ENCODE results near the gene TF.
"Not testable (repeated sequence)": the region's sequence is repeated elsewhere in the genome, so short reads cannot be mapped to it uniquely, and the experiment has no call there.

TF gene

GRCh38 chr3:133745981-133746711 is at the start of gene TF:
Gene TF, plus strand, starts transcription at chr3:133746393. Its CDS starts 48 bp downstream, at chr3:133746441.
- DNase-seq: no peak

- no peak for DNase-seq
These were observed 48.2 kb upstream of the TF start for GRCh38 chr3:133697960-133698359.

GRCh38 chr3:133699467-133699866 is 46.7 kb upstream of the TF start:
- DNase-seq: no peak

GRCh38 chr3:133699903-133700302 is 46.3 kb upstream of the TF start:
- no peak for DNase-seq

DNA sequence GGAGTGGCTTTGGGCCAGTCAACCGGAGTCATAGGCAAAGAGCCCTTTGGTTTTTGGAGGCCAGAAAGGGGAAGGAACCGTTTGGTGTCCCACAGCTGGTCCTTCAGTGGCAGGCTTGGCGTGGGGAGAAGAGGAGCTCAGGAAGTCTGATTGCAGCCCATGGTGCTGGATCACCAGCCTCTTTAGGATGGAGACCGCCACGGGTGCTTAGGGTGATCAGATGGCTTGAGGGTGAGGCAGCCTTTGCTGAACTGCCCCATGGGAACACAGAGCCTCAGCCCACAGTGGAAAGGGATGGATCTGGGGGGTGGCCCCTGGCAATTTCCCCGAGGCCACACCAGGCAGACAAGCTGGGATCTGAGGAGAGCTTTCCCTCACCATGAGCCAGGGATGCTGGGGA is 45.8 kb upstream of the TF start:
- DNase-seq: no peak

DNA sequence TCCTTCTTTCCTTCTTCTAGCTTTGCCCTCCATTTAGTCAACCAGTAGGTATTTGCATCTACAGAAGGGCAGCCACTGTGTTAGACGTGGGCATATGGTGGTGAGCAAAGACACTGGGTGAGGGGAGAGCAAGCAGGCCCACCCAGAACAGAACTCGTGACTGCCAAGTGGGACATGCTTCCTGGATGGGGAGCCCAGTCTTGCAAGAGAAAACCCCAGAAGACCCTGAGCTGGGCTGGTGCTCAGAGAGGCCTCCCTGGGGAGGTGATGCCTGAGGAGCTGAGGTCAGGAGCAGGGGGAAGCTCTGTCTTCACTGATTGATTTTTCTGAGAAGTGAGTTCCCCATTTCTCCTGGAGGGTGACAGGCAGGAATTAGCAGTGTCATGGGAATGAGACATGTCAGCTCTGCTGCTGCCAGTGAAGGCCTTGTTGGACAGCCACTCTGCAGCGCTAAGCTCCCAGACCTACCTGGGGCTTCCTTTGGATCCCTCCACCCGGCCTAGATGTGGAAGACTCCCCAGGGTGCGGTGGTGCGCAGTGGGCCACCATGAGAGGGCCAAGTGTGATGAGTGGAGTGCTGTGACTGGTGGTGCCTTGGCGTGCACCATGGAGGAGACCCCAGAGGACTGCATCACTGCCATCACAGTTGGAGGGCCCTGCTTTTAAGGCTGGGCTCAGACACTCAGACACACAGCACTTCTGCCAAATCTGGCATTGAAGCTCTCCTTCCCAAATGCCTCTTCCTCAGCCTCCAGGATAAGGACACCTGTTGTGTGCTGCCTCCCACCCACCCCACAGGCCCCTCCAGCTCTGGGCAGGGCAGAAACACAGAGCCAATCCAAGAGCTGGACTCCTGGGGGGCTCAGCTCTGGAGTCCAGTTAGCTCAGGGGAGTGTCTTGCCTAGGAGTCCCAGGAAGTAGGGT is 44.5 kb upstream of the TF start:
- no peak for DNase-seq

DNA sequence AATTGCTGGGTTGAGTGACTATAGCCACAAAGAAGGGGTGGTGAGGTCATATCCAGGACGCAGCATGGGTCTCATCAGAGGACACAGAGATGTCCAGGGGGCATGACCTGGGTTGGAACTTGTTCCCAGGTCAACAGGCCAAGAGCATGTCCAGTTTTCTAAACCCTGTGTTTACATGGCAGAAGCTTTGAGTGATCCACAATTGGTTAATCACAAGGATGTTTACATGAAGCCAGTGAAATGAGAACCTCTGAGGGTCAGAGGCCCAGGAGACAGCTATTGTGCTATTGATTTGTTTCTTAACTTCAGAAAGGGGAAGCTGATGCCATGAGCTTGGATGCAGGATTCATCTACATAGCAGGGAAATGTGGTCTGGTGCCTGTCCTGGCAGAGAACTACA is 42.3 kb upstream of the TF start:
- DNase-seq: no peak

DNA sequence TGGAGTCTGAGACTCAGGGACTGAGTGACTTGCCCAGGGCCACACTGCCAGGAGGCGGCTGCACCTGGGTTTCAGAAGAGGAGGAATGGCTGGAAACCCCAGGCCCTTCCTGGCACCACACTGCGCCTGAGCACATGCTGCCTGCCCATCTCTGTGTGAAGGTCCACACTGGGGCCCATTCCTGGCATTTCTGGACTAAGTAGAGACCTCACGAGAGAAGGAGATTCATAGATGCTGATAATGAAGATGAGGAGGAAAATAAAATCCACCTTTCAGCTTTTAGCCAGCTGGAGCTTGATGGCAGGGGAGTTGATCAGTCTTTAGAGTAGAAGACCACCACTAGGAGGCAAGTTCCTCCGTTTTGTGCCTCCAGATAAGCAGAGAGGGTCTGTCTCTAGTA is 40.2 kb upstream of the TF start:
- no peak for DNase-seq

DNA sequence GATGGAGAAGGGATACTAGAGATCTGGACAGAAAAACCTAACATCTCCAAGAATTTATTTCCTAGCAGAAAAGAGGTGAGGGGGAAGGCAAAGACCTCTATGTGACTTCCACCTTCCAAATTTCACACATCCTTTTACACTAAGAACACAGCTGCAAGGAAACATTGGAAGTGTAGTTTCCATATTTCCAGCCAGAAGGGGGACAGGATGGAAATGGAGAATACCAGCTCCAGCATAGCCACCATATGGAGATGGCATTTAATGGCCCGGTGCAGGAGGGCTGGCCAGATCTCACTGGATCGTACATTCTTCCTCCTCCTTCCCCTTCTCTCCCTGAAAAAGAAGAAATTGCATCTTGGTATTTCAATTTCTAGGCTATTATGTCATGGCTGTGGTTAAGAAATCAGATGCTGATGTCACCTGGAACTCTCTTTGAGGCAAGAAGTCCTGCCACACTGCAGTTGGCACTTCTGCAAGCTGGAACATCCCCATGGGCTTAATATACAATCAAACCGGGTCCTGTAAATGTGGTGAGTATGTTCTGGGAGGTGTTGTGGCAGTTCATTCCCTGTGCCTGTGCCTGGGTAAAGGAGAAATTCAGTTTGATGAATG is 36.9 kb upstream of the TF start:
- DNase-seq: no peak

DNA sequence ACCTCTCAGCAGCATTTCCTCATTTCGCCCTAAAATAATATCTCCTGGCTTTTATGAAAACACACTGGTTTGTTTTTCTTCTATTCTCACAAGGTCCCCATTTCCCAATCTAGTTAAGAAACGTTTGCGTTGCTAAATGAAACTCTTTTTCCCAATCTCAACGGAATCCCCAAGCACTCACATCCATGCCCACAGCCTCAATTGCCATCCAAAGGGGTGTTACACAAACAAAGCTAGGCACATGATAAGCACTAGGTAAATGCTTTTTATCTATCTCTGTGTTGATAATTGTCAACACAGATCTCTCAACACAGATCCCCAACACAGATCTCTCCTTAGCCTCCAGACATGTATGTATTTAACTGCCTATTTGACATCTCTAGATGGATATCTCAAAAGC is 35.2 kb upstream of the TF start:
- DNase-seq: no peak

GRCh38 chr3:133712017-133712416 is 34.2 kb upstream of the TF start:
- DNase-seq: no peak

- DNase-seq: no peak
These were observed 32.8 kb upstream of the TF start for GRCh38 chr3:133713347-133713746.

DNA sequence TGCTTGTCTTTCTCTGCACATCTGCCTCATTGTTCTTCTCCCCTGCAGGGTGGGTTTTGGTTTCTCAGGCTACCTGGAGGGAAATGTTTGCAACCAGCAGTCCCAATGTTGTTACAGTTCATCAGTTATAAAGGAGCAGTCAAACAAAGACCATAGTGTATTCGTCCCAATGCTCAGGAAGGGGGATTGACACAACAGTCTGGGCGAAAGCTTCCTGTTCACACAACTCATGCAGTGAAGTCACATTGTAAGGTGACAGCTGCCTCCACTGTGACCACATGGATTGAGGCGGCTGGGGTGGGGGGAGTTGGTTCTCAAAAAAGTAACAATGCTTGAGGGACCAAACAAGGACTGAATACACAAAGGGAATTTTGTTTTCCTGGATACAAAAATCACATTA is 28.8 kb upstream of the TF start:
- no peak for DNase-seq

DNA sequence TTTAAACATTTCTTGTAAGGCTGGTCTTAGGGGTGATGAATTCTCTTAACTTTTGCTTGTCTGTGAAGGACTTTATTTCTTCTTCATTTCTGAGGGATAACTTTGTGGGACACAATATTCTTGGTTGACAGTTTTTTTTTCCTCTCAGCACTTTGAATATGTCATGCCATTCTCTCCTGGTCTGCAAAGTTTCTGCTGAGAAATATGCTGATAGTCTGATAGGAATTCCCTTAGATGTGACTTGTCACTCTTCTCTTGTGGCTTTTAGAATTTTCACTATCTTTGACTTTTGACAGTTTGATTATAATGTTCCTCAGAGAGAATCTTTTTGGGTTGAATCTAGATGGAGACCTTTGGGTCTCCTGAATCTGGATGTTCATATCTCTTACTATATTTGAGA is 23.3 kb upstream of the TF start:
- DNase-seq: no peak

DNA sequence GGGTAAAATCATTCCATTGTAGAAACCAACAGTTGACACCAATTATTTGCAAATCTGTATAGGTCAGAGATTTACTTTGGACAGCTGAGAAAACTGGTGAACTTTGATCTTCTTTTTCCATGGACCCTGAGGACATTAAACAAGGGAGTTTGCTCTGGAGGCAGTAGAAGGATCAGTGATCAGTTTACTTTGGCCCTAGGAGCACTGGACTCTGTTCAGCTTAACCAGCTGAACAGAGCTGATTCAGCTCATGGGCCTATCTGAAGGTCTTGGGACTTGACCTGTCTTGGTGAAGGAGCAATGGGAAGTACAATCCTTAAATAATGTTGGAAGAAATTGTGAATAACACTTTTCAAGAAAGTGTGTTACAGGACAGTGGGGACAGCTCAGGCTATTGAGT is 15.2 kb upstream of the TF start:
- no peak for DNase-seq

DNA sequence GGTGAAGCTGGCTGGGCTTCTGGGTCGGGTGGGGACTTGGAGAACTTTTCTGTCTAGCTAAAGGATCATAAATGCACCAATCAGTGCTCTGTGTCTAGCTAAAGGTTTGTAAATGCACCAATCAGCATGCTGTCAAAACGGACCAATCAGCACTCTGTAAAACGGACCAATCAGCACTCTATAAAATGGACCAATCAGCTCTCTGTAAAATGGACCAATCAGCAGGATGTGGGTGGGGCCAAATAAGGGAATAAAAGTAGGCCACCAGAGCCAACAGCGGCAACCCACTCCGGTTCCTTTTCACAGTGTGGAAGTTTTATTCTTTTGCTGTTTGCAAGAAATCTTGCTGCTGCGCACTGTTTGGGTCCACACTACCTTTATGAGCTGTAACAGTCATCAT is 14.0 kb upstream of the TF start:
- not testable (repeated sequence) for DNase-seq

GRCh38 chr3:133733226-133733625 is 13.0 kb upstream of the TF start:
- DNase-seq: no peak

- no peak for DNase-seq
These were observed 11.9 kb upstream of the TF start for GRCh38 chr3:133734305-133734704.

GRCh38 chr3:133742351-133743091 is 3.7 kb upstream of the TF start:
- no peak for DNase-seq

- DNase-seq: no peak
These were observed 2.0 kb upstream of the TF start for GRCh38 chr3:133744241-133744640.

DNA sequence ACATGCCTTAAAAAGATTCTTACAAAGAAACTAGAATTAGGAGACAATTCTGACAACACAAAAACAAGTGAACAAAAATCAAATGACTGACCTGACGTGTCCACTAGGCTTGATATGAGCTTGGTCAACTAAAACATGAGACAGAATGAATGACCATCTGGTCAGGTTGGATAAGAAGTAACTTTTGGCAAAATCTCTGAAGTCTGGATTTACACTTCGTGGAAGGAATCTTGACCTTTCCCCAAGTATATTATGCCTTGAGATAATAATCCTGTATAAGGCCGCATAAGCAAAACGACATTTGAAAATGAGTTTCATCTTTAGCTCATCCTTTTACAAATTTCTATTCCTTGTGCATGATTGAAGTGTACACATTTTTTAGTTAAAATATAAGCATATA is 1.1 kb upstream of the TF start:
- no peak for DNase-seq

- DNase-seq: no peak
These were observed 496 bp downstream of the TF start for GRCh38 chr3:133746712-133747066.

DNA sequence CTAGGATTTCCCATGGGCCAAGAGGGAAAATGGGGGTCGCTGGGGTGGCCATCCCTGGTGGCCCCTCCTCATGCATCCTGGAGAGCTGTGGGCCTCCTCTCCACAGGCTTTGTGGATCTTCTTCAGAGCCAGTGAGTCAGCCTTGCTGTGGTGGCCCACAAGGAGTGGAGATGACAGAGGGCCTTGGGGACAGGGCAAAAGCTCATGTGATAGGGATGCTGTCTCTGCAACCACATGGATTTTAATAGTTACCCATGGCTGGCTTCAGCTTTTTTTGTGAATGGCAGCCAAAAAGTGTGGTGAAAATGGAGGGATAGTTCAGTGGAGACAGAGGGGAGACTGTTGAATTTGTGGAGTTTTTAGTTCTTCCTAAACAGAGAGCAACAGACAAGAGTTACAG is 1.2 kb downstream of the TF start:
- DNase-seq: no peak
